ENCODE results near the gene FAM171A1. TPM values are rescaled to one million over a fixed set of nuclear protein-coding genes. Genes with fewer than 3 reads are reported as not detected.
"Not testable (repeated sequence)": the region's sequence is repeated elsewhere in the genome, so short reads cannot be mapped to it uniquely, and the experiment has no call there.

FAM171A1 gene
- total RNA-seq, 2 experiments from 2014 or later = 4.8 to 5.2 TPM

DNA sequence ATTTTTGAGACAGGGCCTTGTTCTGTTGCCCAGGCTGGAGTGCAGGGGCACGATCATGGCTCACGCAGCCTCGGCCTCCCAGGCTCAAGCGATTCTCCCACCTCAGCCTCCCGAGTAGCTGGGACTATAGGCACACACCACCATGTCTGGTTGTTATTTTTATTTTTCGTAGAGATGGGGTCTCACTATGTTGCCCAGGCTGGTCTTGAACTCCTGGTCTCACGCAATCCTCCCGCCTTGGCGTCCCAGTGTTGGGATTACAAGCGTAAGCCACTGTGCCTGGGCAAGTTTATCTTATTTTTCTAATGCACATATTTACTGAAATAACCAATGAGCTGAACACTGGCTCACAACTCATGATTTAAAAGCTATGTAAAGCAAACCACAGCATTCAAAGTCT is 61.9 kb downstream of the FAM171A1 start:
- H3K27ac Mint-ChIP-seq = no peak overlapping the region
- H3K9me3 Mint-ChIP-seq = no peaks in the 10 kb centered on the region
- no peaks in the 10 kb centered on the region for H3K27me3 Mint-ChIP-seq (ENCODE audit: low read depth)
- H3K36me3 Mint-ChIP-seq (ENCODE audit: low read depth) = no peaks in the 10 kb centered on the region
- intact Hi-C loops (cut with micrococcal nuclease) = no loop called here
- DNase-seq = no peak
- H3K4me3 Mint-ChIP-seq = no peak overlapping the region
- peaks cover 2% of the 10 kb centered on the region for H3K4me1 Mint-ChIP-seq (ENCODE audit: low read depth)
- CTCF ChIA-PET = no interaction called here

DNA sequence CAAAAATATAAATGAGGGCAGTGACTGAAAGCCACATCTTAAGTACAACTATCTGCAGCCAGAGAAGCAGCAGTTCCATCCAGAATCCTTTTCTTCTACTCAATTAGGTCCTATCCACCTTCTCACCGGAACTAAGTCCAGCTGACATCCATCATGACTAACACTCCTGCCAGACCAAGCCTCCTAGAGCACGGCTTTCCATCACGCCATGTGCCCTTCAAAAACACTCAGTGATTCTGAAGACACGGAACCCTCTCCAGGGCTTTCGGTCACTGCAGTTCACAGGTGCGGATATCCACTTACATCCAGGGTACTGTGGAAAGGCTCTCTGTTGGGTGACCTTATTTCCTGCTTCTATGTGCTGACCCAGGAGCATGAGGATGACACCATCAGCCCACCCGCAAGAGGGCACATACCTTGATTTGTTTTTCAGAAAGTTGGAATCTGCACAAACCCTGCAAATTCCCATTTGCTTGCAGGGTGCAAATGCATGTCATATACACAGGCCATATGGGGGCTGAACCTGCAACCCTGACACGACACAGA is 64.3 kb downstream of the FAM171A1 start:
- Mint-ChIP-seq H3K4me3 (no peak overlapping the region), H3K36me3 (ENCODE audit: low read depth) (no peaks in the 10 kb centered on the region), H3K4me1 (ENCODE audit: low read depth) (no peaks in the 10 kb centered on the region), H3K27ac (no peak overlapping the region), H3K27me3 (ENCODE audit: low read depth) (no peaks in the 10 kb centered on the region), H3K9me3 (no peaks in the 10 kb centered on the region)
- CTCF ChIA-PET = no interaction called here
- intact Hi-C loops (cut with micrococcal nuclease) = no loop called here
- DNase-seq = no peak

DNA sequence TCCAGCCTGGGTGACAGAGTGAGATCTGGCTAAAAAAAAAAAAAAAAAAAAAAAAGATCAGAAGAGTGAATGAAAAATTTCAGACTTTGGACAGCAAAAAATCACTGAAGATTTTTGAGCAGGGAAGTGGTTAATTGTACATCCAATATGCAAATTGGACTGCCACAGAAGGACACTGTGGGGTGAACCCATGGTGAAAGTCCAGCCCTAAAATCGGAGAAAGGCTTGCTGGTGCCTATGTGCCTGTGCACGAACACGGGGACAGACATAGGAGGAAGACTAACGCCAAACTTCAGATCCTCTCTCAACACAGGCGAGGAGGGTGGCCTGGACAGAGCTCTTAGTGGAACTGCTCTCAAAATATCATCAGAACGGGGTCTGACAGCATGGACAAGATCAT is 65.5 kb downstream of the FAM171A1 start:
- H3K4me3 Mint-ChIP-seq = no peak overlapping the region
- H3K27ac Mint-ChIP-seq = no peak overlapping the region
- no peaks in the 10 kb centered on the region for H3K9me3 Mint-ChIP-seq
- DNase-seq = no peak
- intact Hi-C loops (cut with micrococcal nuclease) = no loop called here
- no peaks in the 10 kb centered on the region for H3K36me3 Mint-ChIP-seq (ENCODE audit: low read depth)
- H3K27me3 Mint-ChIP-seq (ENCODE audit: low read depth) = no peaks in the 10 kb centered on the region
- CTCF ChIA-PET = no interaction called here
- no peaks in the 10 kb centered on the region for H3K4me1 Mint-ChIP-seq (ENCODE audit: low read depth)

DNA sequence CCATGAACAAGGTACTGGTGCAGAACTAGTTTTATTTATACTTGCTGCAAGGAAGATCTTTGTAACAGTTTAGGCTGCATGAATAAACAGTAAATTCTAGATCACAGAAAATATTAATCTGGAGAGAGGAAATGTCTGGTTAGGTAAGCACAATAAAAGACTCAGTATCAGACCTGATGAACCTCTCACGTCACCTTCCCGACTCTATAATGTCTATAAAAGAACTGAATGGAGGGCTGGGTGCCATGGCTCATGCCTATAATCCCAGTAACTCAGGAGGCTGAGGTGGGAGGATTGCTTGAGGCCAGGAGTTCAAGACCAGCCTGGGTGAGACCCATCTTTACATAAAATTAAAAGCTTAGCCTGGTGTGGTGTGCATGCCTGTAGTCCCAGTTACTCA is 65.9 kb downstream of the FAM171A1 start:
- H3K9me3 Mint-ChIP-seq = no peaks in the 10 kb centered on the region
- no peak overlapping the region for H3K27ac Mint-ChIP-seq
- H3K27me3 Mint-ChIP-seq (ENCODE audit: low read depth) = no peaks in the 10 kb centered on the region
- no peak for DNase-seq
- no peaks in the 10 kb centered on the region for H3K36me3 Mint-ChIP-seq (ENCODE audit: low read depth)
- no peak overlapping the region for H3K4me3 Mint-ChIP-seq
- CTCF ChIA-PET = no interaction called here
- no peaks in the 10 kb centered on the region for H3K4me1 Mint-ChIP-seq (ENCODE audit: low read depth)
- intact Hi-C loops (cut with micrococcal nuclease) = no loop called here

DNA sequence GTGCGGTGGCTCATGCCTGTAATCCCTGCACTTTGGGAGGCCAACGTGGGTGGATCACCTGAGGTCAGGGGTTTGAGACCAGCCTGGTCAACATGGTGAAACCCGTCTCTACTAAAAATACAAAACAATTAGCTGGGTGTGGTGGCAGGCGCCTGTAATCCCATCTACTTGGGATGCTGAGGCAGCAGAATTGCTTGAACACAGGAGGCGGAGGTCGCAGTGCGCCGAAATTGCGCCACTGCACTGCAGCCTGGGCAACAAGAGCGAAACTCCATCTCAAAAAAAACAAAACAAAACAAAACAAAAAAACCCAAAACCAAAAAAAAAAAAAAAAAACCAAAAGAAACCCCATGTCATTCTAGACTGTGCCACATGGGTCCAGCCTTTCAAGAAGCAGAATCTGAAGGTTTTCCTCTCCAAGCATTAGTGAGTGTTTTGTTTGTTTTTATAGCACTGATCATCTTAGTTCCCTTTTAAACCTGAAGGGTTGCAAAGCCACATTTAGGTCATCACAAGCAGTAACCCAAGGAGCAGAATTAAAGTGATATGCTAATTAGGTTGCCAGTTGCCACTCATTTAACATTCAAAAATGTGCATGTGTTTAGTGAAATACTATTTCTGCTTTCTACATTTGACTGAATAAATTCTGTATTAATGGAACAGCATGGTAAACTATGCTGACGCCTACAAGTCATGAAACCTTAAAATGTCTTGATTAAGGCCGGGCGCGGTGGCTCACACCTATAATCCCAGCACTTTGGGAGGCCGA is 68.7 kb downstream of the FAM171A1 start:
- H3K36me3 Mint-ChIP-seq (ENCODE audit: low read depth); H3K27me3 Mint-ChIP-seq (ENCODE audit: low read depth); intact Hi-C loops (cut with micrococcal nuclease); H3K9me3 Mint-ChIP-seq; H3K4me3 Mint-ChIP-seq; H3K27ac Mint-ChIP-seq; H3K4me1 Mint-ChIP-seq (ENCODE audit: low read depth); DNase-seq: not testable (repeated sequence)
- CTCF ChIA-PET = interaction anchor here (0.6 kb wide), 1 partner anchor 215 kb away, joined by 4 read pairs; no protein-coding TSS in a partner anchor

DNA sequence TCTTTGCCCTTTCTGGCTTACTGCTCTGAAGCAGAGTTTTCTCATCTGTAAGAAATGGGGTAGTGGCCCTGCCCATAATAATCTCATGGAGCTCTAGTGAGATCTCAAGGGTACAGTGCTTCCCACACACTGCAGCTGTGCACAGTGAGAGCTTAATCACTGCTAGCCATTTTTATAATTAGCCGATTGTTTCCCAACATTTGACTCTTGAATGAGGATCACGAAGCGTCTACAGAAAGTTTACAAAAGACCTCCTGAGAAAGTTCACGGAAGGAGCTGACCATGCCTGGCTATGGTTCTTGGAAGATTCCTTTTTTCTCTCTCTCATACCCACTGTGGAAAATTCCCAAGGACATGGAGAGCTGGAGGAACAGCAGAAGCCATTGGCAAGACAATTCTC is 70.4 kb downstream of the FAM171A1 start:
- Mint-ChIP-seq H3K27ac (no peak overlapping the region), H3K27me3 (ENCODE audit: low read depth) (no peaks in the 10 kb centered on the region), H3K4me3 (no peak overlapping the region), H3K36me3 (ENCODE audit: low read depth) (no peaks in the 10 kb centered on the region), H3K4me1 (ENCODE audit: low read depth) (no peaks in the 10 kb centered on the region), H3K9me3 (no peaks in the 10 kb centered on the region)
- intact Hi-C loops (cut with micrococcal nuclease) = no loop called here
- no peak for DNase-seq
- CTCF ChIA-PET = interaction anchor here (1.2 kb wide), 1 partner anchor 15 kb away, joined by 4 read pairs; no protein-coding TSS in a partner anchor

DNA sequence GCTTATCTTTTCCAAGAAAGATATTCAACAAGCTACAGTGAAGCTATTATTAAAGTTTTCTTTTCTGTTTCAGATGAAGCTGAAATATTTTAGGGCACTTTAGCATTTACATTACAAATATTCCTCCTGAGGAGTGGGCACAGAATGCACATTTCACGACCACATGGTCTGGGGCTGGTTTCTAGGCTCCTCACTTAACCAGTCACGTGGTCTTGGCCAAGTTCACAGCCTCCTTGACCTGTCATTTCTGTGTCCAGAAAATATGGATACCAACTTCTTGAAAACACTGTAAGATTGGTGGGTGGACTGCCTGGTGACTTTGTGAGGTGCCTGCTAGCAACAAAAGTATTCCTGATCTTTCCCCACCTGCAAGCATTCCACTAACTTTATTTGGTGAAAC is 70.9 kb downstream of the FAM171A1 start:
- CTCF ChIA-PET = interaction anchor here (1.2 kb wide), 1 partner anchor 14 kb away, joined by 4 read pairs; no protein-coding TSS in a partner anchor

DNA sequence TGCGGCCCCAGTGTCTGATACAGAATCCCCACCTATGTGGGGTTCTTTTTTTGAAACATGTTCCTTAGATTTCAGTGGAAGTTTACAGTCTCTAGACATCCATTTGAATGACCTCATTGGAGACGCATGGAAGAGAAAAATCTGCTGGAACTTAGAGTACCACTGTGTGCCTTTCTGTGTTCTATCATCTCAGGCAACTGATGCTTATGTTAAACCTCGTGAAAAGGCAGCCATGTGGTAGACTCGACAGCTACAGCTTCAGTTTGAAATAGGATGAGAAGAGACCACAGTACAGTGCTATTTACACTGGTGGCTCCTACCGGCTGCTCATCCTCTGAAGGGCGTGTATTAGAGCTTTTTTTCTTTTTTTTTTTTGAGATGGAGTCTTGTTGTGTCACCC is 74.4 kb downstream of the FAM171A1 start:
- H3K27ac Mint-ChIP-seq = no peak overlapping the region
- H3K27me3 Mint-ChIP-seq (ENCODE audit: low read depth) = no peaks in the 10 kb centered on the region
- no peak overlapping the region for H3K4me3 Mint-ChIP-seq
- no peak for DNase-seq
- no peaks in the 10 kb centered on the region for H3K9me3 Mint-ChIP-seq
- intact Hi-C loops (cut with micrococcal nuclease) = no loop called here
- CTCF ChIA-PET = interaction anchor here (0.6 kb wide), 1 partner anchor 106 kb away, joined by 3 read pairs; no protein-coding TSS in a partner anchor
- H3K4me1 Mint-ChIP-seq (ENCODE audit: low read depth) = no peaks in the 10 kb centered on the region
- H3K36me3 Mint-ChIP-seq (ENCODE audit: low read depth) = no peaks in the 10 kb centered on the region

More for the DNA sequence above, 70.9 kb downstream of the FAM171A1 start:
- Mint-ChIP-seq H3K4me3 (no peak overlapping the region), H3K36me3 (ENCODE audit: low read depth) (no peaks in the 10 kb centered on the region), H3K9me3 (no peaks in the 10 kb centered on the region), H3K27me3 (ENCODE audit: low read depth) (no peaks in the 10 kb centered on the region), H3K27ac (no peak overlapping the region), H3K4me1 (ENCODE audit: low read depth) (no peaks in the 10 kb centered on the region)
- intact Hi-C loops (cut with micrococcal nuclease) = no loop called here
- no peak for DNase-seq

DNA sequence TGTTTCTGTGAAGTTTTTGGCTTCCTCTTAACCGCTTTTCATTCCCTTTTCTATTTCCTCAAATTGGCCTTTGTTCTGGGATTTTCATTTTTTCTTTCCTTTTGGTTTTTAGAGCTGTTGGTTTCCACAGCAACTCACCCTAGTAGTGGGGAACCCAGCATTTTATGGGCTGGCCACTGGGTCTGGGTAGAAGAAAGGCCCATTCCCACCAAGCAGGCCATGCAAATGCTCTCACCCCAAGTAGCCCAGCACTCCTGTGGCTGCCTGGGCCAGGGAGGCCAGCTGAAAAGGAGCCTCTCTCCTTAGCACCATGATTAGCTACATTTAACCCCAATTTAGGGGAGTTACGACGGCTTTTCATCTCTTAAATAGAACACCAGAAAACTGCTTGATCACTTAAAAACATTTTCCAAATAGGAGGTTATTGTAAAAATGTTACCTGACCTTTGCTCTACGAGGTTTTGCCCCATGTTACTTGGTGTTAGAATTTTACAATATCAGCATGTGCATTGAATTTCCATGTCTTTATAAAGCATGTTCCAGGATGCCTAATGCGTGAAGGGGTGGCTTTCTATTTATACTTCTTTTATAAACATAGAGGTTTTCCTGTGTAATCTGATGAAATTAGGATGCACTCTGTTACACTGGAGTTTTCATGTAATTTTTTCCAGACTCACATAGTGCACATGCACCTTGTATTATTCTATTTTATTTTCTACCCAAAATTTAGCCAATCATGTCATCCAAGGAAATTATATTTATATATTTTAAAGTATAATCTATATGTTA is 75.4 kb downstream of the FAM171A1 start:
- H3K27me3 Mint-ChIP-seq (ENCODE audit: low read depth) = no peaks in the 10 kb centered on the region
- no peaks in the 10 kb centered on the region for H3K4me1 Mint-ChIP-seq (ENCODE audit: low read depth)
- no peaks in the 10 kb centered on the region for H3K9me3 Mint-ChIP-seq
- no peaks in the 10 kb centered on the region for H3K36me3 Mint-ChIP-seq (ENCODE audit: low read depth)
- DNase-seq = no peak
- CTCF ChIA-PET = no interaction called here
- no peak overlapping the region for H3K4me3 Mint-ChIP-seq
- intact Hi-C loops (cut with micrococcal nuclease) = no loop called here
- no peak overlapping the region for H3K27ac Mint-ChIP-seq

DNA sequence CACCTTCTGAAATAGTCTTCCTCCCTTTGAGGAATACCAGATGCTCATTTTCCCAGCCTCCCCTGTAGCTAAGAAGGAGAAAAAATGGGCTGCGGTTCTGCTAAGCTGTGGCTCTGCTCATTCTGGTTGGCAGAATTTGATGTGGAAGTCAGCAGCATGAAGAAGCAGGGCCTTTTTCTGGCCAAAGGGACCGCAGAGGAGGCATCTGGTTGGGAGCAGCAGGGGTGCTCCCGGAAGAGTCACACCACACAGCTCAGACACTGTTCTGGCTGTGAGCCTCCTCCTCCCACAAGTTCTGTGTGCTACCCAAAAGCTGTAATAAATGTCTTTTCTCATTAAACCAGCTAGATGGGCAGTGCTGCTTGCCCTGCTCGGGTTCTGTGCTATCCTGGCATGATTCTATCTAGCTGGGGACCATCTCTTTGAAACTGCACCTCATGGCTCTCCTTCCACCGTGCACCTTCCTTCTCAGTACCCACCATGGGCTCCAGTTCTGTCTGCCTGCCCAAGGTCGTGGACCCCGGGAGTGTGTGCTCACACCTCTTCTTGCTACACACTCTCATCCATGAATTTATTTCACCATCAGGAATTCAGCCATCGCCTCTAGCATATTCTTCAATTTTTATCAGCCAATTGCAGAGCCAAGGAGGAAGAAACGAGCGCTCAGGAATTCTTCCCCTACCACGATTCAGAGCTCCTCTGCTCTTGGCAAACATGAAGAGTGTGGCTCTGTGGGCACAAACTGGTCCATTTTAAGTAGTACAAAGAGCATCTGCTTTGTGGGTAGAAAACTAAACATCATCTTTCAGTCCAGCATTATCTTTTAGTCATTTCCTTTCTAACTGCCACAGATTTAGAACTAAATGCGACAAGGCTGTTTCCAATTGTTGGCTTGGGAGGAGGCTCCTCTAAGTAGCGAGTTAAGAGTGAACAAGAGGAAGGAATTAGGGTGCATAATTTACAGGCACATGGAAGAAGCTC is 76.9 kb downstream of the FAM171A1 start:
- no peak overlapping the region for H3K27ac Mint-ChIP-seq

DNA sequence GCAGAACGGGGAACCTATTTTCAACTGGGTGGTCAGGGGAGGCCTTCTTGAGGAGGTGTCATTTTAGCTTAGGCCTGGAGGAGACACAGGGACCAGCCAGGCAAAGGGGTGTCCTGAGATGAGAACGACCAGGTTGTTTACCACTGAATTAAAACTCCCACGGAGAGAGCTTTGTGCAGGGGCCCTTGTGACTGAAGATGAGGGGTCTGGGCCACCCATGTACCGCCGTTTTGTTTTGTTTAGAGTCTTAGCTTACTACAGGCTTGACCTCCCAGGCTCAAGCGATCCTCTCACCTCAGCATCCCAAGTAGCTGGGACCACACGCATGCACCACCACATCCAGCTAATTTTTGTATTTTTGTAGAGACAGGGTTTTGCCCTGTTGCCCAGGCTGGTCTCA is 80.4 kb downstream of the FAM171A1 start:
- intact Hi-C loops (cut with micrococcal nuclease) = no loop called here
- no peaks in the 10 kb centered on the region for H3K27me3 Mint-ChIP-seq (ENCODE audit: low read depth)
- no peaks in the 10 kb centered on the region for H3K9me3 Mint-ChIP-seq
- no peak overlapping the region for H3K27ac Mint-ChIP-seq
- no peak for DNase-seq
- H3K4me3 Mint-ChIP-seq = no peak overlapping the region
- H3K36me3 Mint-ChIP-seq (ENCODE audit: low read depth) = no peaks in the 10 kb centered on the region
- H3K4me1 Mint-ChIP-seq (ENCODE audit: low read depth) = no peaks in the 10 kb centered on the region
- CTCF ChIA-PET = interaction anchor here (0.6 kb wide), 1 partner anchor 47 kb away, joined by 3 read pairs; no protein-coding TSS in a partner anchor

More for the DNA sequence above, 76.9 kb downstream of the FAM171A1 start:
- intact Hi-C loops (cut with micrococcal nuclease) = no loop called here
- Mint-ChIP-seq H3K4me3 (no peak overlapping the region), H3K4me1 (ENCODE audit: low read depth) (no peaks in the 10 kb centered on the region), H3K36me3 (ENCODE audit: low read depth) (no peaks in the 10 kb centered on the region), H3K9me3 (no peaks in the 10 kb centered on the region), H3K27me3 (ENCODE audit: low read depth) (no peaks in the 10 kb centered on the region)
- no peak for DNase-seq
- CTCF ChIA-PET = interaction anchor here (0.6 kb wide), 2 partner anchors 43 to 54 kb away, joined by 3 to 4 read pairs; no protein-coding TSS in a partner anchor

DNA sequence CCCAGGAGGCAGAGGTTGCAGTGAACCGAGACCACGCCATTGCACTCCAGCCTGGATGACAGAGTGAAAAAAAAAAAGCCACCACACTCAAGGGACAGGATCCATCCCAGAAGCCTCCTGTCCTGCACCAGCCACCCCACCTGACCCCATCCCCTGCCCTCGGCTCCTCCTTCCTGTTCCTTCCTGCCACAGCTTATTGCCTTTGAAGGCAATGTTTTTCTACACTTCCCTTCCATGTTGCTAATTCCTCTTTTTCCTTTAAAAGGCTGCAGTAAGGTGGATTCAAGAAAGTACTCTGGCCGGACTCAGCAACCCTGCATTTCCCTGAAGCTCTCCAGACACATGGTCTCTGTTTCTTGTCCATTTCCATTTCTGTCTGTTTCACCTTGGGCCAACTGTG is 80.9 kb downstream of the FAM171A1 start:
- no peaks in the 10 kb centered on the region for H3K4me1 Mint-ChIP-seq (ENCODE audit: low read depth)
- H3K4me3 Mint-ChIP-seq = no peak overlapping the region
- no peaks in the 10 kb centered on the region for H3K9me3 Mint-ChIP-seq
- no peak for DNase-seq
- H3K27ac Mint-ChIP-seq = no peak overlapping the region
- H3K36me3 Mint-ChIP-seq (ENCODE audit: low read depth) = no peaks in the 10 kb centered on the region
- intact Hi-C loops (cut with micrococcal nuclease) = no loop called here
- CTCF ChIA-PET = no interaction called here
- H3K27me3 Mint-ChIP-seq (ENCODE audit: low read depth) = no peaks in the 10 kb centered on the region
